ENCODE data around the gene PDE9A.

Gene PDE9A

DNA sequence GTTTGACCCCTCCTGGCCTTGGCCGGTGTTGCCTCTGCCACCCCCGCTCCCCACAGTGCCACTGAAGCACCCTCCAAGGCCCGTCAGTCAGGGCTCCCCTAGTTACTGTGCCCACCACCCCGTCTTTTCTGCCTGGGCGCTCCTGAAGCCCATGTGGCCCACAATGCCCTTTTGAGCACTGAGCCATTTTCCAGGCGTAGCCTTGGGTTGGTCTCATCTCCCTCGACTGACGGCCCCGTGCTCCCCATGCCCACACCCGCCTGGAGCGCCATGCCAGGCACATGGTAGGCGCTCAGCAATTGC lies 118.0 kb downstream of the PDE9A start:
- no peak for DNase-seq (ENCODE audit: low spot score)

DNA sequence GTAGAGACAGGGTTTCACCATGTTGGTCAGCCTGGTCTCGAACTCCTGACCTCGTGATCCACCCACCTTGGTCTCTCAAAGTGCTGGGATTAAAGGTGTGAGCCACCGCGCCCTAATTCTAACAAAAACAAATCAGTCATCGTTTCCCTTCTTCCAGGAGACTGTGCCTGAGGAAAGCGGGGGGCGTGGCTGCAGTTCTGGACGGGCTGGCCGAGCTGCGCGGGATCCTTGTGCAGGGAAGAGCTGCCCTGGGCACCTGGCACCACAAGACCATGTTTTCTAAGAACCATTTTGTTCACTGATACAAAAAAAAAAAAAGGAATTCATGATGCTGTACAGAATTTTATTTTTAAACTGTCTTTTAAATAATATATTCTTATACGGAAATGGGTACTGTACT lies 121.7 kb downstream of the PDE9A start:
- DNase-seq (ENCODE audit: low spot score), result no peak

DNA sequence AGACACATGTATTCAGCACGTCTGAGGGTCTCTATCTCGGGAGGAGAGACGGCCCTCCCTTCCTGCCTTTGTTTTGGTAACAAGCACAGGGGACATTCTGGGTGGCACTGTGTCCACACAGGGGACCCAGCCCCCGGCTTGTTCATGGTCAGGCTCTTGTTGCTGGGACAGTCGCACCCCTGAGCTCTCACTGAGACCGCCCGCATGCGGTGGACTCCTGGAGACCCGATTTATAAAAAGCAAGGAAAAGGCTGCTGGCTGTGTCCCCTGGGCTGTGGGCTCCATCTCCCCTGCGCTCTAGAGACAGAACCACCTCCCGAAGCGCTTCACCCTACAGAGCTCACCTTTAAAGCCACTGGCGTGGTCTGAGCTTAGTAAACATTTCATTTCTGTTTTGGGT lies 122.5 kb downstream of the PDE9A start:
- no peak for DNase-seq (ENCODE audit: low spot score)

DNA sequence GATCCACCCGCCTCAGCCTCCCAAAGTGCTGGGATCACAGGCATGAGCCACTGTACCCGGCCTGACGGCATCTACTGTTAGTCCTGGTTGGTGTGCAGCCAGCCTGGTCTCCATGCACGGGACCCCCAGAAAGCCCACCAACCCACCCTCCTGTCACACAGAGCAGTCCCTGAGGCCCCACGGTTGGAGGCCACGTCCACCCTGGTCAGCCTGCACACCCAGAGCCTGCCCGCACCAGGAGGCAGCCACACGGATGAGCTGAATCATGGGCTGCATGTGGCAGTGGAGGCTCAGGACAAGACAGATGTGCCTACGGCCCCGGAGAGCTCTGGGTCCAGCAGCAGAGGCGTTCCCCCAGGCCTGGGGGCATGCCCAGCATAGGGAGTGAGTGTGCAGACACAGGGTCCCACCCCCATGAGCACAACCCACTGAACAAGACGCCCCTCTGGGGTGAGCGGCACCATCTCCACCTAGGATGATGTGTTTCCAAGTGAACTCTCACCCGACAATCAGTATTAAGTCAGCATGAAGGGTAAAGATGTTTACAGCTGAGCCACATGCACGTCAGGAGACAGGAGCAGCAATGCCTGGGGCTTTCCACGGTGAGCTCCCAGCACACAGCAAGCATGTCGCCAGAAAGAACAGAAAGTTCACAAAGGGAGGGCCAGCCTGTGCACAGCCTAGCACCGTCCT lies 123.8 kb downstream of the PDE9A start:
- DNase-seq (ENCODE audit: low spot score), result no peak

DNA sequence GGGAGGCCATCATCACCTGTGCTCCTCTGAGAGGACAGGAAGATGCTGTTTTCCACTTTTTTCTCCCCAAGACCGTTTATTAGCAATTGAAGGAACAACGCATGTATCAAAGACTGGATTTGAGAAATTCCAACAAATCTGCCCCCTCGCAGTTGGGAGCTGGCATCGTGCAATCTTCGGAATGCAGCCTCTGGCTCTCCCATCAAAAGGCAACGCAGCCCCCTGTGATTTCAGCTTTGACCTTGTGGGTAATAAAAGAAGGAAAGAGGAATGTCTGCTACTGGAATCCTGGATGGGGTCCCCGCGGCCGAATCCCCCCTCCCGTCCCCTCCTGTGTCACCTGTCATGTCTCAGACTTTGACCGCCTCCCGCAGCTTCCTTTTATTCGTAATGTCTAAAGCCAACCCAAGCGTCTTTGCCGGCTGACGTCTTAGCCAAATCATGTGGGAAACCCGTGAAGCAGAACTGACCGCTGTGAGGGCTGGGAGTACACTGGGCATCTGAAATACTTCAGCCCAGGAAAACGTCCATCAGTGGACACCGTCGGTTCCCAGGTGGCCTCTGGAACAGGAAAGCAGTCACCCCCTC lies 124.4 kb downstream of the PDE9A start:
- DNase-seq (ENCODE audit: low spot score), result no peak

DNA sequence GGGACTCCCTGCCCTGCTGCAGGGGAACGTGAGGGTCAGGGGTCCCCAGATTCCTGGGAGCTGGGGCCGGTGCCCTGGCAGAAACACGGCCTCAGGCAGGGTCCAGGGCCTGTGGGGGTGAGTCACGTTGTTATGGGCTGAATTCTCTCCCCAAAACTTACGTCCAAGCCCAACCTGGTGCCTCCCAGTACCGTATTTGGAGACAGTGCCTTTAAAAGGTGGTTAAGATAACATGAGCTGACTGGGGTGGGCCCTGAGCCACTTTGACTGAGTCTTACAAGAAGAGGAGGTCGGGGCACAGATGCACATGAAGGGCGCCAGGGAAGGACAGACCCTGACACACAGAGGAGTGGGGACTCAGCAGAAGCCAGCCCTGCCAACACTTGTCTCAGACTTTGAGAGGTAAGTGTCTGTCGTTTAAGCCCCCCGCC lies 126.0 kb downstream of the PDE9A start:
- no peak for DNase-seq (ENCODE audit: low spot score)

DNA sequence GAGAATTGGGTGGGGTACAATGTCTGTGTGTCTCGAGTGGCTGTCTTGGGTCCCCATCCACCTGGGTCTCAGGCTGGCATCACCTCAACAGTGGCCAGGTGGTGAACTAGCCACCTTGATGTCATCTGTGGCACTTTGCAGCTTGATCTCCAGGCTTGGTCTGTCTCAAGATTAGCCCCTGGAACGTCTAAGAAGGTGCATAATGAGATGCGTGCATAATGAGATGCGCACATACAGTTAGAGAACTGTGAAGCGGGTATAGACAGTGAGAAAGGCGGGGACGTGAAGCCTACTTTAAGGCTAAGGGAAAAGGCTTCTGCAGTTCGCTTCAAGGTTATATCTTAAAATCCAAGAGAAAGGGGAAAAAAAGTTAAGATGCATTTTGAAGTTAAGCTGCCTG lies 127.2 kb downstream of the PDE9A start:
- DNase-seq (ENCODE audit: low spot score), result no peak

DNA sequence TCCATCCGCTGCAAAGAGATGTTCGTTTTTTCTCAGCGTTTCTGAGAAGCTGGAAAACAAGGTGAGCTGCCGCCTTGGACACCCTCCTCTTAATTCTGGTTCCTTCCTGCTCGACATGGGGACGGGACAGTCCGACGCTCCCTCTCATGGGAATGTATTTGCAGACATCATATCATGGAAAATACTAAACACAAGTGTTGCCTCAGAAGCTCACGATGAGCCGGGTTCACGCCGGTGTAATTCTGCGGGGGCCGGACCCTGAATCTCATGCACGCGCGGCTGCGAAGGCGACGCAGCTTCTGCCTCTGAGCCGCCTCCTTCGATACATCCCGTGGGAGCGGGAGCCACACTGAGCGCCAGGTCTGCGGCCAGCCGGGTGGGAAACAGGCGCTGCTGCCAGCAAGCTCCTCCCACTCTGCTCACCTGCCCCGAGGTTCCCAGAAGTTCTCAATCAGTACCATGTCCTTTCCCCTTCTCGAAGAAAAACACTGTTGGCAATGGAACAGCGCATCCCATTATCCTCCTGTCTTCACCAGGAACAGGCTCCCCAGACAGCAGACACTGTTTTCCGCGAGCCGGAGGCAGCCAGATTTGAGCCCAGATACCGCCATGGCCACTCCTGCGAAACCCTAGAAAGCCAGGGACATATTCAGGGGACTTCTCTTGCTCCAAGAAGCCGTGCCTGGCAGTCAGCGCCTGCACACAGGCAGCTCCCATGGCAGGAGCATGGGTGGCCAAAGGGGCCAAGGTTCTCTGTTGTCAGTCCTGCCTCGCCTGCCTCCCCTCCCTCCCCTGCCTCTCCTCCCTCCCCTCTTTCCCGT lies 127.9 kb downstream of the PDE9A start:
- no peak for DNase-seq (ENCODE audit: low spot score)

DNA sequence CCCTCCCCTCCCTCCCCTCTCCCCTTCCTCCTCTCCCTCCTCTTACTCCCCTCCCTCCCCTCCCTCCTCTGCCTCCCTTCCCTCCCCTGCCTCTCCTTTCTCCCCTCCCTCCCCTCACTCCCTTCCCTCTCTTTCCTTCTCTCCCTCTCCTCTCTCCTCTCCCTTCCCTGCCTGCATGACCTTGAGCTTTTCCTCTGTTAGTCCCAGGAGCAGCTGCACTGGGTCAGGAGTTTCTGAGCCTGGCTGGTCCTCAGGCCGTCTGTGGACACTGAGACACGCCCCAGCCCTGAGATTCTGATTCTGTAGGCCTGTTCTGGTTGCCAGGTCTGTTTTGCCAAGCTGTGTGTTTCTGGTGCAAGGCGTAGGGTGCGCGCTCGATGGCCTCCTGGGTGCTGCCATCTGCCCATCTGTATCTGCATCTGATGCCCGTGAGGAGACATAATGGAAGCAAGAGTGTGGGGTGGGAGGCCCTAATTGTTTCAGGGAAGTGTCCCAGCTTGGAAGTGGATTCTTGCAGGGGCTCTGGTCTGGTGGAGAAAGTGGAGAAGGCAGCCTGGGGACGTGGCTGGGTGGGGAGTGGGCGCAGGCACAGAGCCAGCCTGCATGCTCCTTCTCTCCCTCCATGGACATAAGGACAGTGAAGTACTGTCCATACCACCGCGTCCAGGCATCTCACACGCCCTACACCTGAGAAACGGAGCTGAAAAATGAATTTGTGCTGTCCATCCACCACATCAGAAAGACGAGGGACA lies 128.7 kb downstream of the PDE9A start:
- no peak for DNase-seq (ENCODE audit: low spot score)

DNA sequence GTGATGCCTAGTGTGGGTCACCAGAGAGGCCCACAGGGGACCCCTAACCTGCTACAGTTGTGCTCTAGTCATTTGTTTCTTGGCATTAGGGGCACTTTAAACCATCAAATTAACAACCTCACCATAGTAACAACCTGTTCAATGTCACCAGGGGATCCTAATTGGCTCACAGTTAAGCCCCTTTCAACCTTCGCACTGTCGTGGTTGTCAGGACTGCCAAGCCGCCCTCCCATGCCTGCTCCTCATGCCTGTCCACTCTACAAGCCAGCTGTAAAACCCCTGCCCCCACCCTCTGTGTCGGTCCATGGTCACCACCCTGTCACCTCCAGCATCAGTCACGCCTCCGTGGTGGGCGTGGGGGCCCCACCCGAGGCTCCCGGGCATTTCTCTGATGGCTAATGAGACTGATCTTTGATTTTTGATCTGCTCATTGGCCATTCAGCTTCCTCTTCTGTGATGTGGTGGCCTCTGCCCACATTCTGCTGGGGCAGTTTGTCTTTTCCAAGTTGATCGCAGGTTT lies 129.4 kb downstream of the PDE9A start:
- DNase-seq (ENCODE audit: low spot score), result no peak

DNA sequence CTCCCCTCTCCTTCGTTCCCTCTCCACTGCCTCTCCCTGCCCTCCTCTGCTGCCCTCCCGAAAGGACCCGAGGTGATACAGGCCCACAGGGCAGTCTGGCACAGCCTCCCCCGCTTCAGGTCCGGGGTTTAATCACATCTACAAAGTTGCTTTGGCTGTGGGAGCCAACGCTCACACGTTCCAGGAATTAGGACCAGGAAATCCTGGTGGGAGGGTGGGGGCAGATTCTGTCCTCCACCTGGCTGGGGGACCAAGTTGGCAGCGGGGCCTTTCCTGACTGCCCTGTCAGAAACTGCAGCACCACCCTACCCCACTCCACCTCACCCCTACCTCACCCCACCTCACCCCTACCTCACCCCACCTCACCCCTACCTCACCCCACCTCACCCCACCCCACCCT lies 130.9 kb downstream of the PDE9A start:
- DNase-seq (ENCODE audit: low spot score), result no peak

DNA sequence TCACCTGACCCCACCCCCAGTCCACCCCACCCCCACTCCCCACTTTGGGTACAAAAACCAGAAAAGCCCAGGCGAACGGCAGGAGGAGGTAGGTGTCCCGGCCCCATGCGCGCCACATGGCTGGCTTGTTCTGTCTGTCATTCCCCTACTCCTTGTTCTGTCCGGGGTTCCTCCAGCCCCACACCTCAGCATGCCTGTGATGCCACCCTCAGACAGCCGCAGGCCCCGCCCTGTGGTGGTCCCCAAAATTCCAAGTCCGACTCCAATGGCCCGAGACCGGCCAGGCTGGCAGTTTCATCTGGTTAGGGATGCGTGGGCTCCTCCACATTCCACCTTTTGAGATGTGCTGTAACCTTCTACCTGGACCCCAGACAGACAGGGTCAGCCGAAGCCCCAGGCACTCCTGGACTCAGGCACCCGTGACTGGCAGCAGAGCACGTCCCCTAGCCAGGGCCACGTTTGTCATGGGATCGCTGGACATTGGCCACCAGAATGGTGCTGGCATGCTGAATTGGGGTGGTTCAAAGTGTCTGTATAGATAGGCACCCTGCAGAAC lies 131.6 kb downstream of the PDE9A start:
- no peak for DNase-seq (ENCODE audit: low spot score)

DNA sequence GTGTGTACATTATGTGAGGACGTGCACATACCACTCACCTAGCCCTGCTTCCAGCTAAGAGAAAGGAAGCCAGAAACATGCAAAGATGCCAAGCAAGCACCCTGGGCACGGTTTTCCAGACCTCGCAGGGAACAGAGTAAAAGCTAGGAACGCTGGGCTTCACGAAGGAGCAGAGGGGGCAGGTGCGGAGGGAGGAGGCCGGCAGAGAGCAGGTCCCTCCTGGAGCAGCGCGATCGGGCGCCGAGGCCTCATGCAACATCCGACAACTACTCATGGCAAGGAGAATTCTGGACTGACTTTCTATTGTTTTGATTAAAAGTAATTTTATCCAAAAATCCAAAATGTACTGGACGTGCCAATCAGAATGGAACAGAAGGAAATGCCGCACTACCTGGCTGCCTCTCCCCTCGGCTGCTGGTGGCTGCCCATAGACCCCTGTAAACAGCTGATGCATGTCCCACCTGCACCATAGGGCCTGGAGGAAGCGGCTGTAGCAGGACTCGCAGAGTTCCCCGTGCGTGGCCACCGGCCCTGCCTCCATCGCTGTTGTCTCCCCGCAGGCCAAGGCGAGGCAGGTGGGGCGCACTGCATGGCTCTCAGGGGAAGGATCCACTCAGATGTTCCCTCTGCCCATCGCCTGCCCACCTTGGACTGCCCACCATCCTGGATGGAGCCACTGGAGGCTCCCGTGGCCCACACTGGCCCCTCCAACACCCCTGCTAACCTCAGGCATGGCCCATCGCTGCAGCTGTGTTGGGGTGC lies 132.4 kb downstream of the PDE9A start:
- DNase-seq (ENCODE audit: low spot score), result no peak

DNA sequence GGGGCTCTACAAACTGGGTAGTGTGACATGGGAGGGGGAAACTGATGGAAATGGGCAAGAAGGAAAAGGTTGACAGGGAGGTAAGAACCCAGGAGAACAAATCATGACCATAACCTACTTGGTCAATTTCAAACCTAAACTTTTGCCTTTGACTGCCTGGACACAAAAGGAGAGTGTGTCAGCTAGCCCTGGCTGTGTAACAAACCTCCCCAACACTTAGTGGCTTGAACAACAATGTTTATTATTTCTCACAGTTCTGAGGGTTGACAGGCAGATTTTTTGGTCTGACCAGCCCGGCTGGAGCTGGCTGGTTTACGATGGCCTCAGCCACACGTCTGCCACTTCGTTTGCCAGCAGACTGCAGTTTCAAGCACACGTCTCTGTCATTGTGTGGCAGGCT lies 133.5 kb downstream of the PDE9A start:
- DNase-seq (ENCODE audit: low spot score), result no peak

DNA sequence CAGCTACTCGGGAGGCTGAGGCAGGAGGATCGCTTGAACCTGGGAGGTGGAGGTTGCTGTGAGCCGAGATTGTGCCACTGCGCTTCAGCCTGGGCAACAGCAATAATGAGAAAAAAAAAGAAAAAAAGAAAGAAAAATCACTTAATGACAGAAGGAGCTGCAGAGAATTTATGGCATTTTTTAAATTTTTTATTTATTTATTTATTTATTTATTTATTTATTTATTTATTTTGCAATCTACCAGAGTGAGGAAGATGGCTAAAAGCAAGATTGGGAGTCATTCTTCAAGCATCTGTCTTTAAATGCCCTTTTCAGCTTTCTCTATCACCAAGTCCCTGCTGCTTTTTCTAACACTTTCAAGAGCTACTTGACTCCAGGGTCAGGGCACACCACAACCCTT lies 134.2 kb downstream of the PDE9A start:
- no peak for DNase-seq (ENCODE audit: low spot score)

DNA sequence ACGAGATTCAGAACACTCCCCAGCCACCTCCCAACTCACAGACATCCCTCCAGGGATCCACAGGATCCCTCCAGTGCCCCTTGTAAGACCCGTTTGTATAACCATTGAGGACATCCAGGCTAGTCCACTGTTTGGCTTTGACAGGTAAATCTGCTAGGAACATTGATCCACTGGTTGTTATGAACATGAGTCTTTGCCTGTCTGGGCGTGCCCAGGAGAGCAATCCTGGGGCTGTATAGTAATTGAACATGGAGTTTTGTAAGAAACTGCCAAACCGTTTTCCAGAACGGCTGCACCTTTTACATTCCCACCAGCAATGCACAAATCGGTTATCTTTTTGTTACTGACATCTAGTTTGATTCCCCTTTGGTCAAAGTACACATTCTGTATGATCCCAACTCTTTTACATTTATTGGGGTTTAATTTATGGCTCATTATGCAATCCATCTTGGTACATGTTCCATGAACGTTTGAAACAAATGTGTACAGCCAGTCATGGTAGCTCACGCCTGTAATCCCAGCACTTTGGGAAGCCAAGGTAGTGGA lies 137.2 kb downstream of the PDE9A start:
- no peak for DNase-seq (ENCODE audit: low spot score)

DNA sequence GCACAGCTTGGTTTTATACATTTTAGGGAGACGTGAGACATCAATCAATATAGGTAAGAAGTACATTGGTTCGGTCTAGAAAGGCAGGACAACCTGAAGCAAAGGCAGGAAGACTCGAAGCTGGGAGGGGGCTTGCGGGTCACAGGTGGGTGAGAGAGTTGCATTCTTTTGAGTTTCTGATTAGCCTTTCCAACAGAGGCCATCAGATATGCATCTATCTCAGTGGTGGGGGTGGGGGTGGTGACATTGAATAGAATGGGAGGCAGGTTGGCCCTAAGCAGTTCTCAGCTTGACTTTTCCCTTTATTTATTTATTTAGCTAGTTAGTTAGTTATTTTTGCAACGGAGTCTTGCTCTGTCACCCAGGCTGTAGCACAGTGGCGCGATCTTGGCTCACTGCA lies 140.4 kb downstream of the PDE9A start:
- no peak for DNase-seq (ENCODE audit: low spot score)

DNA sequence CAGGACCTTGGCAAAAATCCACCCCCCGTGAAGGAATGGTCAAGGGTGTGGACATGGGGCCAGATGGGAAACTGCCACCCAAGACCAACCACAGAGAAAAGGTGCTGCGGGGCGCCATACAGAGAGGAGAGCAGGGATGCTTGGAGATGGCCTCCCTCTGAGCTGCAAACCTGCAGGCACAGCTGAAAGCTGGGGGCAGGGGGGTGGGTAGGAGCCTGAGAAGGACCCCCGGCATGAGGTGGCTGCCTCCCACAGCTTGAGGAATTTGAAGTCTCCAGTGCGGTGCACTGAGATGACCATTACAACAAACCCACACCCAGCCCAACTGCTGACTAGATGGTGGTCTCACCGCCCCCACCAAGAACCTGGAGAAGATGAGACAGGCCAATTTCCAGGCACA lies 141.1 kb downstream of the PDE9A start:
- DNase-seq (ENCODE audit: low spot score), result no peak

DNA sequence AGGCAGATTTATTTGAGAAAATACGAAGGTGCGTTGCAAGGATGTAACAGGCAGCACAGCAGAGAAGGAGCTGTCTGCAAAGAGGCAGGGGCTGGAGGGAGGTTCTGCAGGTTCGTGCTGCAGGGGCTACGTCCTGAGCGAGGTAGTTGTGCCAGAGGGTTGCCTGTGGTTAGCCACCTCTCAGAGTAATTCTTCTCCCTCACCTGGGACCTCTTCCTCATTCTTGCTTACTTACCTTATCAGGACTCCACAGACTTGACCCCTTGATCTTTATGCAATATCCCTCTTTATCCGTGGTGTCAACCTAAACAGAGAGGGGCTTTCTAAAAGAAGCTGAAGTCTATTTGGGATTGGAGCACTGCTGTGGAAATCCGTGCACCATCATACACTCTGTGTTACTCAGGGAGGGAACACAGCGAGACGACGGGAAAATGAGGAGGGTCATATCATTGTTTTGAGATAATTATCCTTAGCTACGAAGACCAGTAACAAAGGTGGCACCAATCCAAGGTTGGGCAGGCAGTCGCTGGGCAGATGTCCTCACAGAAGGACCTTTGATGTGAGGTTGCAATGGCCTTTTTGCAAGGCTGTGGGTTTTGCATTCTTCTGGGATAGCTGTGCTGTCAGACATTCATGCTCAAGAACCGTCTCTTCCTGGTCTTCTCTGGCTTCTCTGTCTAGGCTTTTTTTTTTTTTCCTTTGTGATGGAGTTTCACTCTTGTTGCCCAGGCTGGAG lies 143.1 kb downstream of the PDE9A start:
- DNase-seq (ENCODE audit: low spot score), result no peak

DNA sequence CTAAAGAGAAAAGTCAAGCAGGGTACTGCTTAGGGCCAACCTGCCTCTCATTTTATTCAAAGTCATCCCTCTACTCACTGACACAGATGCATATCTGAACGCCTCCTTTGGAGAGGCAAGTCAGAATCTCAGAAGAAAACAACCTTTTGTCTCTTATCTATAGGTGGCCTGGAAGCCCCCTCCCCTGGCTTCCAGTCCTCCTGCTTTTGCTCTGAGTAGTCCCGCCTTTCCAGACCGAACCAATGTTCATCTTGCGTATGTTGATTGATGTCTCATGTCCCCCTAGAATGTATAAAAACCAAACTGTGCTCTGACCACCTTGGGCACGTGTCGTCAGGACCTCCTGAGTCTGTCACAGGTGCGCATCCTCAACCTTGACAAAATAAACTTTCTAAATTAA lies 144.1 kb downstream of the PDE9A start:
- no peak for DNase-seq (ENCODE audit: low spot score)

DNA sequence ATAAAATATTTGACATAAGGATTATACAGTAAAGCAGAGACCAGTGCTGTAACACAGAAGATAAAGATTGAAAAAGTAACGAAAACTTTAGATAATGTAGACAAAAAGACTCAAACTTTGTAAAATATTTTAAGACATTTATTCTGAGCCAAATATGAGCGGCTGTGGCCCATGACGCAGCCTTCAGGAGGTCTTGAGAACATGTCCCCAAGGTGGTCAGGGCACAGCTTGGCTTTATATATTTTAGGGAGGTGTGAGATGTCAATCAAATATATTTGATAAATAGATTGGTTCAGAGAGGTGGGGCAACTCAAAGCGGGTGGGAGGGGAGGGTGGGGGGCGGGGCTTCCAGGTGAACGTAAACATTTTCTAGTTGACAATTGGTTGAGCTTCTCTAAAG lies 144.7 kb downstream of the PDE9A start:
- no peak for DNase-seq (ENCODE audit: low spot score)

Data from AG08396 (cell line).